ENCODE results near the gene PCDH1. TPM values are rescaled to one million over a fixed set of nuclear protein-coding genes. Genes with fewer than 3 reads are reported as not detected.

Gene PCDH1
- total and polyA plus RNA-seq, 2 of the 8 experiments (the other 6 are each of a cell fraction or from before 2014, with no cell fraction given) = 101 to 102 TPM

GRCh38 chr5:141810702-141811101 is 67.5 kb downstream of the PCDH1 start:
- Histone ChIP-seq H3K23me2 (ENCODE audit: low read depth, low read length) (peaks cover 6% of the 10 kb centered on the region; the same call in 1 of the 2 replicates), H3K4ac (replicated peaks; ENCODE audit: insufficient read length, low read depth, low read length) (no peak overlapping the region), H2AK5ac (ENCODE audit: low read depth, low read length) (peak overlapping the region; percentile 94; the same call in 1 of the 2 replicates), H2BK120ac (replicated peaks; ENCODE audit: low read depth, low read length) (no peak overlapping the region), H2BK20ac (ENCODE audit: low read length) (peak overlapping the region; percentile 82; the same call in 1 of the 2 replicates), H2BK15ac (ENCODE audit: low read length) (peak overlapping the region; percentile 11; the same call in 1 of the 2 replicates), H3K9ac (replicated peaks in 1 of 4; ENCODE audit: extremely low read depth in 1 of 4, low read depth in 3 of 4, low read length in 3 of 4) (no peak overlapping the region), H3K4me1 (replicated peaks in 1 of 4; ENCODE audit: control insufficient read depth in 3 of 4, insufficient read depth in 4 of 4, low read length in 3 of 4) (peaks cover 30 to 50% (median 33%) of the 10 kb centered on the region in 4 experiments), H3K36me3 (ENCODE audit: control insufficient read depth in 2 of 4, insufficient read depth in 4 of 4, low read length in 3 of 4) (no peaks in the 10 kb centered on the region), H2BK5ac (ENCODE audit: low read depth, low read length) (peak overlapping the region; percentile 60; the same call in 1 of the 2 replicates), H2BK12ac (ENCODE audit: low read depth, low read length) (peak overlapping the region; percentile 95; the same call in 1 of the 2 replicates), H3K23ac (ENCODE audit: insufficient read length) (no peak overlapping the region), H3K56ac (replicated peaks; ENCODE audit: insufficient read length, low read depth, low read length) (no peak overlapping the region), H3K9me3 (ENCODE audit: insufficient read depth in 2 of 2, low read depth in 1 of 2, low read length in 1 of 2) (no peaks in the 10 kb centered on the region), H3K4me2 (ENCODE audit: insufficient read depth in 1 of 2, low read depth in 2 of 2, low read length in 2 of 2) (peak overlapping the region in 1 of 2 experiments; percentile 53; a peak in 1 of 4 replicates), H4K5ac (ENCODE audit: insufficient read length, low read depth, low read length) (no peak overlapping the region), H4K20me1 (replicated peaks in 1 of 2; ENCODE audit: control insufficient read depth in 1 of 2, insufficient read depth in 2 of 2, low read length in 2 of 2) (no peaks in the 10 kb centered on the region), H3K27ac (ENCODE audit: low read depth, low read length) (no peak overlapping the region), H3K27me3 (replicated peaks in 1 of 4; ENCODE audit: control insufficient read depth in 3 of 4, extremely low read depth in 1 of 4, insufficient read depth in 3 of 4, low read length in 3 of 4) (no peaks in the 10 kb centered on the region; a peak in 1 of 7 replicates), H3K4me3 (ENCODE audit: extremely low read depth in 1 of 4, insufficient read depth in 2 of 4, low read depth in 3 of 4, low read length in 4 of 4) (no peak overlapping the region), H4K91ac (replicated peaks; ENCODE audit: insufficient read length, low read length) (peak overlapping the region; percentile 35), H3K18ac (ENCODE audit: extremely low read depth, low read length) (peak overlapping the region; percentile 6; the same call in 1 of the 2 replicates), H2AFZ (ENCODE audit: low read length) (no peak overlapping the region), H3K14ac (ENCODE audit: insufficient read length) (no peak overlapping the region), H3K79me2 (ENCODE audit: control insufficient read depth in 1 of 2, insufficient read depth in 2 of 2, low read length in 2 of 2) (no peaks in the 10 kb centered on the region), H3K79me1 (ENCODE audit: low read depth, low read length) (no peaks in the 10 kb centered on the region), H4K8ac (ENCODE audit: extremely low read depth, insufficient read depth, low read length) (no peak overlapping the region)
- FAIRE-seq (no peak), DNase-seq (ENCODE audit: low read depth in 1 of 2, low spot score in 2 of 2) (no peak)
- CTCF ChIA-PET (ENCODE audit: partially characterized antibody) = interaction anchor here (0.6 to 20.5 kb wide), 27 partner anchors 8 to 151 kb away, joined by 3 to 345 read pairs (median 11); partner anchors contain the start of genes DELE1 and PCDH1
- POLR2A ChIA-PET (ENCODE audit: partially characterized antibody) = interaction anchor here (0.9 to 3.8 kb wide), 13 partner anchors 7 to 118 kb away, joined by 3 to 41 read pairs (median 8); partner anchors contain the start of gene PCDH1
- WGBS, 2 experiments (ENCODE audit: extremely low coverage in 1 of 2, insufficient coverage in 1 of 2, insufficient read length in 1 of 2, insufficient replicate concordance in 2 of 2, low coverage in 1 of 2, low lambda C conversion rate in 2 of 2, missing lambda C conversion rate in 1 of 2) = 94% methylated on average over 3 of the region's 3 CpGs; no CpG with 5 or more reads in 1 of the 2 experiments
- TF ChIP-seq PHF8 (conservative IDR thresholded peaks at IDR 0.05; ENCODE audit: low read depth, low read length) (no peak), GTF2F1 (IDR thresholded peaks at IDR 0.05; ENCODE audit: borderline replicate concordance, low read depth, low read length) (no peak), BRCA1 (IDR thresholded peaks at IDR 0.05; ENCODE audit: low read depth, low read length) (no peak), HDAC2 (IDR thresholded peaks at IDR 0.05; ENCODE audit: borderline replicate concordance in 1 of 2, low read depth in 2 of 2, low read length in 2 of 2) (no peak), E2F6 (IDR thresholded peaks at IDR 0.05) (no peak), CTBP2 (IDR thresholded peaks at IDR 0.05; ENCODE audit: borderline replicate concordance, insufficient read depth, insufficient read length, low read length) (no peak), SIX5 (IDR thresholded peaks at IDR 0.05; ENCODE audit: low read depth, low read length) (no peak), EZH2 (IDR thresholded peaks at IDR 0.05; ENCODE audit: low read depth, low read length, severe bottlenecking) (no peak), CREB1 (IDR thresholded peaks at IDR 0.05) (no peak), SIN3A (conservative IDR thresholded peaks at IDR 0.05 in 1 of 2, IDR thresholded peaks at IDR 0.05 in 1 of 2; ENCODE audit: low read depth in 1 of 2, low read length in 2 of 2) (no peak)
- TF ChIP-seq, protein P1, sequence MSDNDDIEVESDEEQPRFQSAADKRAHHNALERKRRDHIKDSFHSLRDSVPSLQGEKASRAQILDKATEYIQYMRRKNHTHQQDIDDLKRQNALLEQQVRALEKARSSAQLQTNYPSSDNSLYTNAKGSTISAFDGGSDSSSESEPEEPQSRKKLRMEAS (IDR thresholded peaks at IDR 0.05) = no peak

All from H1 (cell line).